GM12891 (cell line): ENCODE measurements around the gene CERS3.

Source experiments
- POLR2A ChIP-seq: IDR thresholded peaks from 2 replicates; pipeline ENCODE4 v1.6.1; 2011; ENCODE audit warnings: low read depth, low read length, control low read depth
- POLR2AphosphoS5 ChIP-seq: IDR thresholded peaks from 2 replicates; pipeline ENCODE4 v1.6.1; 2011; ENCODE audit warnings: low read depth, low read length, control low read depth
- POU2F2 ChIP-seq: IDR thresholded peaks from 2 replicates; pipeline ENCODE4 v1.6.1; 2011; ENCODE audit warnings: low read depth, mild to moderate bottlenecking, control low read depth, low read length, moderate library complexity
- TAF1 ChIP-seq: IDR thresholded peaks from 2 replicates; pipeline ENCODE4 v1.6.1; 2011; ENCODE audit warnings: low read depth, low read length, control low read depth

GRCh38 chr15:100463515-100463914, 65.2 kb downstream of the CERS3 start:
- no peak for TF ChIP-seq POLR2AphosphoS5
- no peak for TF ChIP-seq TAF1
- no peak for TF ChIP-seq POLR2A
- no peak for TF ChIP-seq POU2F2
